Kidney (tissue), 14 donors: ENCODE data around the gene EXOC7. TPM values are rescaled to one million over a fixed set of nuclear protein-coding genes. Genes with fewer than 3 reads are reported as not detected.

Experiments used
- DNase-seq, 5 donors: peaks; one replicate each; pipeline ENCODE4 v3.0.0-alpha.2; 2013 to 2020
- FAIRE-seq: peaks from 2 replicates; lab custom pipeline; 2012; peaks lifted over from hg19 to GRCh38; lab: Jason Lieb, UNC
- H3K27ac ChIP-seq, 2 donors: one replicate each; pipeline ENCODE4 v1.7.0; 2013; ENCODE audit warnings: low read depth in 2 of 2, low read length in 2 of 2, inconsistent platforms in 1 of 2
- H3K27me3 ChIP-seq: one replicate; pipeline ENCODE4 v1.7.1; 2013; ENCODE audit warnings: low read length, inconsistent platforms; ENCODE audit not compliant: control insufficient read depth, insufficient read depth
- H3K36me3 ChIP-seq, 3 donors: one replicate each; pipeline versions ENCODE4 v1.7.0 to v1.7.1; 2013; ENCODE audit warnings: low read length in 3 of 3, control low read depth in 1 of 3, inconsistent platforms in 1 of 3; ENCODE audit not compliant: insufficient read depth in 3 of 3, control insufficient read depth in 2 of 3
- H3K4me1 ChIP-seq, 3 donors: one replicate each; pipeline versions ENCODE4 v1.7.0 to v1.7.1; 2013; ENCODE audit warnings: low read length in 3 of 3, inconsistent platforms in 1 of 3, low read depth in 1 of 3; ENCODE audit not compliant: control insufficient read depth in 2 of 3, insufficient read depth in 2 of 3
- H3K4me3 ChIP-seq, 3 donors: one replicate each; pipeline versions ENCODE4 v1.7.0 to v1.8.1; 2013; ENCODE audit warnings: low read length in 3 of 3, control low read depth in 1 of 3, inconsistent platforms in 1 of 3
- H3K9ac ChIP-seq, 3 donors: one replicate each; pipeline versions ENCODE4 v1.7.0 to v1.7.1; 2013; ENCODE audit warnings: low read length in 3 of 3, control low read depth in 1 of 3, inconsistent platforms in 1 of 3
- H3K9me3 ChIP-seq, 3 donors: one replicate each; pipeline versions ENCODE4 v1.7.0 to v1.7.1; 2013; ENCODE audit warnings: low read length in 3 of 3, control low read depth in 1 of 3, inconsistent platforms in 1 of 3; ENCODE audit not compliant: control insufficient read depth in 2 of 3, insufficient read depth in 1 of 3
- CTCF ChIP-seq: IDR thresholded peaks from 3 replicates; pipeline ENCODE4 v1.5.1; 2012; ENCODE audit warnings: mild to moderate bottlenecking, moderate library complexity, borderline replicate concordance; ENCODE audit not compliant: insufficient read depth; ENCODE audit errors: extremely low read depth
- intact Hi-C: fragments of 100-400 bp; cut with DNase I; formaldehyde crosslinking; loops from one replicate; pipeline ENCODE4 v1.11.1; 2022
- polyA plus RNA-seq: library from polyadenylated mRNA; stranded (reverse); fragments of 350-450 nt; fragmentation: Illumina TruSeq; extraction: RNeasy Lipid Tissue Mini Kit (QIAGEN cat#74804); gene quantifications from one replicate; pipeline ENCODE4 v1.2.3, GENCODE V29; 2014; ENCODE audit warnings: low read depth, low replicate concordance; ENCODE audit not compliant: insufficient read depth
- total RNA-seq: library from RNA; stranded (reverse); fragmentation: NEBNext Ultra II Directional; extraction: Animal tissue kit (Norgen Biotek cat#: 25700); gene quantifications from one replicate; pipeline ENCODE4 v1.2.1, GENCODE V29; 2021
- donor health status: control.
- donor health status: control.
- donor health status: control.
- donor health status: control.
- donor health status: control.
- donor health status: DM: yes; HTN: yes; CAD: no.
- donor health status: Normal renal cell carcinoma (clear cell type).

The EXOC7 gene
- total and polyA plus RNA-seq, 2 donors from 2014 or later, result 83.2 to 143 TPM

DNA sequence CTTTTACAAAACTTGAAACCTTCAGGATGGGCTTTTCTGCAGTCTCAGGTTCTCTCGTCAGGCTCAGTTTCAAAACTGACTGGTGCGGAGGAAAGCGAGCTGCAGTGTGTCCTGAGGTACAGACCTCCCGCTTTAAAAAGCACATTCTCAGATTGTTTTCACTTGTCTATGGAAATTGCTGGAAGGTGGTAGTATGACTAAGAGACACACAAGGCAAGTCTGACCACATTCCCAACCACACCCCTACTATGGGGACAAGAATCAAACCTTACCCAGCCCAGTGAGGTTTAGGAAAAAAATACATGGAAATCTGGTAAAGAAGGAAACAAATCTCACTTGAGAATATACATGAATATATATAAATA, 49.5 kb downstream of the EXOC7 start:
- Histone ChIP-seq H3K27me3 (no peaks in the 10 kb centered on the region), H3K27ac (no peak overlapping the region), H3K4me3 (no peak overlapping the region), H3K9ac (no peak overlapping the region), H3K9me3 (no peaks in the 10 kb centered on the region), H3K4me1 (peaks cover 0 to 4% (median 2%) of the 10 kb centered on the region in 3 donors), H3K36me3 (peaks cover 14 to 41% (median 36%) of the 10 kb centered on the region in 3 donors)
- intact Hi-C loops, result no loop called here
- peak in 1 of 5 donors; percentile 12 for DNase-seq
- no peak for TF ChIP-seq CTCF
- FAIRE-seq, result no peak

DNA sequence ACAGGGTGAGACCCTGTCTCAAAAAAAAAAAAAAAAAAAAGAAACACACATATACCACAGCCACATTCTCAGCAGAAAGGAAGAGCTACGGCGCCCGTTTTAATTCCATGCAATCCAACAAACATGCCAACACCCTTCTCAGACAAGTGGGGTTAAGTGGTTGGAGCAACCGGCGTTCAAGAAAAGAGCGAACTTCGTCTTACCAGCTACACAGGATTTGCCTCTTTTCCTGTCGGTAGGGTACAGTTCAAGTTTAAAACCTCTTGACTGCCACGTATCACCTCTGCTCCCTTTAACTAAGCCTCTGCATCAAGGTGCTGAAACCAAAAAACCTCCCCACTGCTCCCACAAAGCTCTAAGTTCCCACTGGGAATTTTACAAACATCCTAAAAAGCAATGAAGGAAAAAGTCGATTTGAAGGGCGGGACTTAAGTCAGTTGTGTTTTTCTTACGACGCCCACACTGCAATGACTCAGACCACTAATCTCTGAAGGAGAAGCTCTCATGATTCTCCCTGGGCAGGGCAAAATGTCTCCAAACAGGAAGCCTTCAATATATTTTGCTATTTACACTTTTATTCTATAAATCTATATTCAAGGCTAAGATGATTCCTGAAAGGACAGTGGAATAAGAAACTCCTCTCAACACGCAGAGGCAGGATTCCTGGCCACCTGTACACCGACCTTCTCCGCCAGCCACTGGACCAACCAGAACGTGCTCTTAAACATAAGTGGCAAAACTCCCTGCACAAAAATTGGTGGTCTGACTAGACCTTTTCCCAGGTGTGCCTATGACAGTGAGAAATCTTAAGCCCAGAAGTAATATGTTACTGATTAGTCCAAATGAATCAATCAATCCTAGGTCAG, 50.1 kb downstream of the EXOC7 start:
- no peak overlapping the region for H3K27ac ChIP-seq
- no peak for TF ChIP-seq CTCF
- peaks cover 0 to 4% (median 2%) of the 10 kb centered on the region in 3 donors for H3K4me1 ChIP-seq
- intact Hi-C loops, result no loop called here
- H3K9ac ChIP-seq, result no peak overlapping the region
- FAIRE-seq (no peak), DNase-seq (peak in 1 of 5 donors; percentile 9)
- H3K9me3 ChIP-seq, result no peaks in the 10 kb centered on the region
- H3K27me3 ChIP-seq, result no peaks in the 10 kb centered on the region
- H3K4me3 ChIP-seq, result no peak overlapping the region
- peaks cover 13 to 42% (median 33%) of the 10 kb centered on the region in 3 donors for H3K36me3 ChIP-seq

GRCh38 chr17:76051561-76051960, 52.0 kb downstream of the EXOC7 start:
- no peak for TF ChIP-seq CTCF
- DNase-seq (peak in 2 of 5 donors; percentile 66 to 79), FAIRE-seq (no peak)
- Histone ChIP-seq H3K4me1 (peaks cover 0 to 4% (median 2%) of the 10 kb centered on the region in 3 donors), H3K36me3 (peaks cover 12 to 41% (median 31%) of the 10 kb centered on the region in 3 donors), H3K9ac (no peak overlapping the region), H3K4me3 (no peak overlapping the region), H3K27me3 (no peaks in the 10 kb centered on the region), H3K9me3 (no peaks in the 10 kb centered on the region), H3K27ac (peak overlapping the region in 1 of 2 donors; percentile 37)
- intact Hi-C loops, result no loop called here
